ENCODE measurements around the gene RABEP2.
"Not testable (repeated sequence)": the region's sequence is repeated elsewhere in the genome, so short reads cannot be mapped to it uniquely, and the experiment has no call there.

RABEP2 gene

GRCh38 chr16:28924762-28925385 is at the start of gene RABEP2:
Gene RABEP2, minus strand, starts transcription at chr16:28925238. Its CDS starts 75 bp downstream, at chr16:28925163.
- H3K36me3 ChIP-seq (ENCODE audit: insufficient read depth, low read length), result peaks cover 14% of the 10 kb centered on the region
- peak within 1 kb of the TSS; percentile 94 for H3K9ac ChIP-seq (ENCODE audit: low read length)
- H3K4me3 ChIP-seq (ENCODE audit: low read depth, low read length, poor library complexity, severe bottlenecking), result peak within 1 kb of the TSS; percentile 76
- H3K9me3 ChIP-seq (ENCODE audit: low read length), result no peaks in the 10 kb centered on the region
- TF ChIP-seq EZH2 (IDR thresholded peaks at IDR 0.05; ENCODE audit: borderline replicate concordance, low read length) (no peak), CTCF (IDR thresholded peaks at IDR 0.05; ENCODE audit: low read length) (no peak)
- no peaks in the 10 kb centered on the region for H3K79me2 ChIP-seq (ENCODE audit: insufficient read depth, low read length)
- H3F3A ChIP-seq (ENCODE audit: insufficient read depth, low read length), result peaks cover 3% of the 10 kb centered on the region; the same call in 1 of the 2 replicates
- H3K9me2 ChIP-seq (ENCODE audit: low read depth, low read length), result no peaks in the 10 kb centered on the region
- H3K4me2 ChIP-seq (ENCODE audit: low read length), result peak within 1 kb of the TSS; percentile 86
- no peak within 1 kb of the TSS for H2AFZ ChIP-seq (ENCODE audit: low read length)
- H4K20me1 ChIP-seq (ENCODE audit: insufficient read depth, low read length), result no peaks in the 10 kb centered on the region
- H3K27ac ChIP-seq (ENCODE audit: low read depth, low read length, poor library complexity, severe bottlenecking), result peak within 1 kb of the TSS; percentile 96
- H3K27me3 ChIP-seq (ENCODE audit: insufficient read depth, low read length), result no peaks in the 10 kb centered on the region
- H3K4me1 ChIP-seq (ENCODE audit: insufficient read depth, low read length, severe bottlenecking), result peaks cover 22% of the 10 kb centered on the region

DNA sequence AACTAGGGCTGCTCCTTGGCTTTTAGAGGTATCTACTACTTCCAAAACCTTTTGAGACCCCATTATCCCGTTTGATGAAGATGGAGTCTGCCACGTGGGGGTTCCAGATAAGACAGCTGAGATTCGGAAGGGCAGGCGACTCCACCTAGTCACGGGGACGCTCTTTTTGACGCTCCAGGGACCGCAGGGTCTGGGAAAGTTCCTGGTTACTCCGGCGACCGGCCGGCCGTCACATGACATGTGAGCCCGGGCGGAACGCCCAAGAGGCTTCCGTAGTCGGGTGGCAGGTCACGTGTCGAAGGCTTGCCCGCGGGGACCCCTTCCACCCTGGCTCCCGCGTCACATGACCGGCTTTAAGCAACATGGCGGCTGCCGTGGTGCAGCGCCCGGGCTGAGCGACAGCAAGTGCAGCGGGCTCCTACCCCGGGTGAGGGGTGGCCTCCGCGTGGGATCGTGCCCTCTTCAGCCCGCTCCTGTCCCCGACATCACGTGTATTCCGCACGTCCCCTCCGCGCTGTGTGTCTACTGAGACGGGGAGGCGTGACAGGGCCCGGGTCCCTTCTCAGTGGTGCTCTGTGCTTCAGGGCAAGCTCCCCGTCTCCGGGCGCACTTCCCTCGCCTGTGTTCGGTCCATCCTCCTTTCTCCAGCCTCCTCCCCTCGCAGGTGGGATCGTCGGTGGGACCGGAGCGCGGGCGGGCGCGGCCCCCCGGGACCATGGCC is 49.6 kb upstream of the RABEP2 start, which contains the start of gene SPNS1:
Gene SPNS1 (plus strand): TSS at position 342 of the 721 bp plus-strand sequence. CDS start 374 bp downstream, at position 716.
- Histone ChIP-seq H2AFZ (ENCODE audit: low read length) (peak within 1 kb of the TSS; percentile 28), H3K27me3 (ENCODE audit: insufficient read depth, low read length) (no peaks in the 10 kb centered on the region), H4K20me1 (ENCODE audit: insufficient read depth, low read length) (no peaks in the 10 kb centered on the region), H3K4me2 (ENCODE audit: low read length) (peak within 1 kb of the TSS; percentile 96), H3K79me2 (ENCODE audit: insufficient read depth, low read length) (no peaks in the 10 kb centered on the region), H3K4me3 (ENCODE audit: low read depth, low read length, poor library complexity, severe bottlenecking) (peak within 1 kb of the TSS; percentile 94), H3K9me3 (ENCODE audit: low read length) (no peaks in the 10 kb centered on the region), H3K9ac (ENCODE audit: low read length) (peak within 1 kb of the TSS; percentile 82), H3K36me3 (ENCODE audit: insufficient read depth, low read length) (no peaks in the 10 kb centered on the region), H3F3A (ENCODE audit: insufficient read depth, low read length) (no peaks in the 10 kb centered on the region), H3K4me1 (ENCODE audit: insufficient read depth, low read length, severe bottlenecking) (peaks cover 22% of the 10 kb centered on the region), H3K9me2 (ENCODE audit: low read depth, low read length) (no peaks in the 10 kb centered on the region), H3K27ac (ENCODE audit: low read depth, low read length, poor library complexity, severe bottlenecking) (no peak within 1 kb of the TSS)
- no peak for TF ChIP-seq CTCF (IDR thresholded peaks at IDR 0.05; ENCODE audit: low read length)
- TF ChIP-seq EZH2 (IDR thresholded peaks at IDR 0.05; ENCODE audit: borderline replicate concordance, low read length), result no peak

DNA sequence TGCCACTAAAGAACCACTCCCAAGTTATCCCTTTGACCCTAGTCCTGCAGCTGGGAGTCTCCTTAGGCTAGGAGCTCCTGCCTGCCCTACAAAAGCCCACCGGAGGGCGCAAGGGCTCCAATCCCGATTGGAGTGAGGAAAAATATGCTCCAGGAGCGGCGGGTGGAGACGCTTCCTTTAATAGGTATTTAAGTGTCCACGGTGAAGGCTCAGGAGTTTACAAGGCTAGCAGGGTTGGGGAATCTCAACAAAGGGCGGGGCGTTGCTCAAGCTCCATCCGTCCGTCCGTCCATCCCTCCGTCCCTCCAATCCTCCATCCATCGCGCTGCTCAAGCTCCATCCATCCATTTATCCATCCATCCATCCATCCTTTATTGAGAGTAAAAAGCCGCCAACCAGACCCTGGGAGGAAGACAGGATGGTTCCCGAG is 49.0 kb upstream of the RABEP2 start:
- Histone ChIP-seq H3K36me3 (ENCODE audit: insufficient read depth, low read length) (no peaks in the 10 kb centered on the region), H3K79me2 (ENCODE audit: insufficient read depth, low read length) (no peaks in the 10 kb centered on the region), H3F3A (ENCODE audit: insufficient read depth, low read length) (no peaks in the 10 kb centered on the region), H3K9me2 (ENCODE audit: low read depth, low read length) (no peaks in the 10 kb centered on the region), H4K20me1 (ENCODE audit: insufficient read depth, low read length) (no peaks in the 10 kb centered on the region), H3K27ac (ENCODE audit: low read depth, low read length, poor library complexity, severe bottlenecking) (no peak overlapping the region), H3K4me3 (ENCODE audit: low read depth, low read length, poor library complexity, severe bottlenecking) (peak overlapping the region; percentile 94), H3K4me2 (ENCODE audit: low read length) (peak overlapping the region; percentile 96), H3K9ac (ENCODE audit: low read length) (peak overlapping the region; percentile 82), H3K9me3 (ENCODE audit: low read length) (no peaks in the 10 kb centered on the region), H3K27me3 (ENCODE audit: insufficient read depth, low read length) (no peaks in the 10 kb centered on the region), H2AFZ (ENCODE audit: low read length) (peak overlapping the region; percentile 28), H3K4me1 (ENCODE audit: insufficient read depth, low read length, severe bottlenecking) (peaks cover 22% of the 10 kb centered on the region)
- no peak for TF ChIP-seq EZH2 (IDR thresholded peaks at IDR 0.05; ENCODE audit: borderline replicate concordance, low read length)
- TF ChIP-seq CTCF (IDR thresholded peaks at IDR 0.05; ENCODE audit: low read length), result peak; percentile 60

- H3K36me3 ChIP-seq (ENCODE audit: insufficient read depth, low read length); H3K4me2 ChIP-seq (ENCODE audit: low read length); H2AFZ ChIP-seq (ENCODE audit: low read length); H3K9ac ChIP-seq (ENCODE audit: low read length); H3K9me2 ChIP-seq (ENCODE audit: low read depth, low read length); H3K4me3 ChIP-seq (ENCODE audit: low read depth, low read length, poor library complexity, severe bottlenecking); H3K4me1 ChIP-seq (ENCODE audit: insufficient read depth, low read length, severe bottlenecking); H3K9me3 ChIP-seq (ENCODE audit: low read length); H3K27ac ChIP-seq (ENCODE audit: low read depth, low read length, poor library complexity, severe bottlenecking); H3K27me3 ChIP-seq (ENCODE audit: insufficient read depth, low read length); H4K20me1 ChIP-seq (ENCODE audit: insufficient read depth, low read length); H3F3A ChIP-seq (ENCODE audit: insufficient read depth, low read length); H3K79me2 ChIP-seq (ENCODE audit: insufficient read depth, low read length): not testable (repeated sequence)
Observed at GRCh38 chr16:28969696-28970095, 44.7 kb upstream of the RABEP2 start.

Data from OCI-LY1 (cell line).